Measurements from ENCODE around the gene KDM7A.

KDM7A gene

GRCh38 chr7:140050100-140050499 is 126.7 kb downstream of the KDM7A start:
- H3K9me3 ChIP-seq = no peaks in the 10 kb centered on the region
- peaks cover 13 to 32% (median 21%) of the 10 kb centered on the region in 3 donors for H3K36me3 ChIP-seq
- no peak for DNase-seq
- H3K4me1 ChIP-seq = peaks cover 0 to 18% (median 2%) of the 10 kb centered on the region in 4 donors
- no peak overlapping the region for H3K27ac ChIP-seq
- TF ChIP-seq CTCF (IDR thresholded peaks at IDR 0.05) = no peak
- intact Hi-C loops (cut with DNase I; ENCODE audit: low total_unique reads) = no loop called here
- no peaks in the 10 kb centered on the region for H3K27me3 ChIP-seq
- no peak overlapping the region for H3K4me3 ChIP-seq

GRCh38 chr7:140049339-140050024 is 127.3 kb downstream of the KDM7A start:
- no peak overlapping the region for H3K27ac ChIP-seq
- no peak for DNase-seq
- H3K9me3 ChIP-seq = no peaks in the 10 kb centered on the region
- peaks cover 13 to 32% (median 25%) of the 10 kb centered on the region in 3 donors for H3K36me3 ChIP-seq
- intact Hi-C loops (cut with DNase I; ENCODE audit: low total_unique reads) = no loop called here
- no peaks in the 10 kb centered on the region for H3K27me3 ChIP-seq
- H3K4me1 ChIP-seq = peaks cover 0 to 18% (median 2%) of the 10 kb centered on the region in 4 donors
- H3K4me3 ChIP-seq = no peak overlapping the region
- no peak for TF ChIP-seq CTCF (IDR thresholded peaks at IDR 0.05)

- TF ChIP-seq CTCF (IDR thresholded peaks at IDR 0.05) = no peak
- H3K36me3 ChIP-seq = peaks cover 10 to 32% (median 27%) of the 10 kb centered on the region in 3 donors
- no peak for DNase-seq
- no peaks in the 10 kb centered on the region for H3K27me3 ChIP-seq
- H3K4me3 ChIP-seq = no peak overlapping the region
- no peaks in the 10 kb centered on the region for H3K9me3 ChIP-seq
- intact Hi-C loops (cut with DNase I; ENCODE audit: low total_unique reads) = no loop called here
- peaks cover 0 to 18% (median 2%) of the 10 kb centered on the region in 4 donors for H3K4me1 ChIP-seq
- H3K27ac ChIP-seq = no peak overlapping the region
These were observed 127.8 kb downstream of the KDM7A start for GRCh38 chr7:140048989-140049338.

- Histone ChIP-seq H3K4me1 (peaks cover 0 to 18% (median 2%) of the 10 kb centered on the region in 4 donors), H3K4me3 (no peak overlapping the region), H3K9me3 (no peaks in the 10 kb centered on the region), H3K27me3 (no peaks in the 10 kb centered on the region), H3K36me3 (peaks cover 3 to 32% (median 20%) of the 10 kb centered on the region in 3 donors), H3K27ac (no peak overlapping the region)
- no peak for DNase-seq
- intact Hi-C loops (cut with DNase I; ENCODE audit: low total_unique reads) = no loop called here
- TF ChIP-seq CTCF (IDR thresholded peaks at IDR 0.05) = no peak
These were observed 128.6 kb downstream of the KDM7A start for GRCh38 chr7:140048138-140048537.

- peaks cover 0 to 18% (median 2%) of the 10 kb centered on the region in 4 donors for H3K4me1 ChIP-seq
- H3K4me3 ChIP-seq = no peak overlapping the region
- peaks cover 3 to 37% (median 20%) of the 10 kb centered on the region in 3 donors for H3K36me3 ChIP-seq
- intact Hi-C loops (cut with DNase I; ENCODE audit: low total_unique reads) = no loop called here
- no peak for DNase-seq
- H3K9me3 ChIP-seq = no peaks in the 10 kb centered on the region
- no peak overlapping the region for H3K27ac ChIP-seq
- TF ChIP-seq CTCF (IDR thresholded peaks at IDR 0.05) = no peak
- H3K27me3 ChIP-seq = no peaks in the 10 kb centered on the region
These were observed 129.6 kb downstream of the KDM7A start for GRCh38 chr7:140047197-140047596.

All from tibial artery (tissue), 4 donors.